Hepatocyte (in vitro differentiated cells): ENCODE data around the gene ANKRD22. TPM values are rescaled to one million over a fixed set of nuclear protein-coding genes. Genes with fewer than 3 reads are reported as not detected.

ENCODE experiments used
- DNase-seq: peaks from one replicate; pipeline ENCODE4 v3.0.0-alpha.2; 2016; ENCODE audit warnings: low spot score
- H2AFZ ChIP-seq: fragments of 200-600 bp; sonication (generic); 2 replicates; pipeline ENCODE4 v1.6.0; 2016; ENCODE audit warnings: antibody characterized with exemption, mild to moderate bottlenecking
- H3K27ac ChIP-seq: fragments of 200-600 bp; sonication (generic); 2 replicates; pipeline ENCODE4 v1.5.1; 2016; ENCODE audit warnings: mild to moderate bottlenecking
- H3K27me3 ChIP-seq: fragments of 200-600 bp; sonication (generic); 2 replicates; pipeline ENCODE4 v1.6.1; 2016
- H3K36me3 ChIP-seq: fragments of 200-600 bp; sonication (generic); replicated peaks from 2 replicates; pipeline ENCODE4 v1.5.1; 2016; ENCODE audit warnings: low read depth; ENCODE audit not compliant: insufficient read depth
- H3K4me1 ChIP-seq: fragments of 200-600 bp; sonication (generic); 2 replicates; pipeline ENCODE4 v1.5.1; 2016; ENCODE audit warnings: mild to moderate bottlenecking, moderate library complexity; ENCODE audit not compliant: insufficient read depth
- H3K4me2 ChIP-seq: fragments of 200-600 bp; sonication (generic); 2 replicates; pipeline ENCODE4 v1.6.0; 2016
- H3K4me3 ChIP-seq: fragments of 200-600 bp; sonication (generic); 2 replicates; pipeline ENCODE4 v1.5.1; 2016; ENCODE audit warnings: mild to moderate bottlenecking
- H3K79me2 ChIP-seq: fragments of 200-600 bp; sonication (generic); 2 replicates; pipeline ENCODE4 v1.6.0; 2017; ENCODE audit warnings: mild to moderate bottlenecking
- H3K9me2 ChIP-seq: fragments of 200-600 bp; sonication (generic); replicated peaks from 2 replicates; pipeline ENCODE4 v1.6.0; 2017; ENCODE audit warnings: mild to moderate bottlenecking; ENCODE audit not compliant: insufficient read depth
- H3K9me3 ChIP-seq: fragments of 200-600 bp; sonication (generic); 2 replicates; pipeline ENCODE4 v1.5.1; 2016; ENCODE audit warnings: low read depth, mild to moderate bottlenecking
- H4K20me1 ChIP-seq: fragments of 200-600 bp; sonication (generic); 2 replicates; pipeline ENCODE4 v1.6.0; 2016; ENCODE audit warnings: mild to moderate bottlenecking; ENCODE audit not compliant: insufficient read depth, poor library complexity, severe bottlenecking
- EZH2 ChIP-seq: fragments of 200-600 bp; sonication (generic); IDR thresholded peaks from 2 replicates; pipeline ENCODE4 v1.6.1; 2016; ENCODE audit warnings: antibody characterized with exemption, mild to moderate bottlenecking, borderline replicate concordance
- EZH2phosphoT487 ChIP-seq: fragments of 200-600 bp; sonication (generic); IDR thresholded peaks from one replicate; pipeline ENCODE4 v1.6.1; 2018; ENCODE audit warnings: antibody characterized with exemption, mild to moderate bottlenecking, low read depth, moderate library complexity; ENCODE audit not compliant: unreplicated experiment, severe bottlenecking
- WGBS: methylation state at CpG from one replicate; pipeline ENCODE4 v1.1.6; 2016; ENCODE audit warnings: low lambda C conversion rate; ENCODE audit errors: missing lambda C conversion rate; 5-methylcytosine and 5-hydroxymethylcytosine counted together
- polyA plus RNA-seq: library from polyadenylated mRNA; unstranded; fragments of >200 nt; fragmentation: Nextera tagmentation; extraction: Ambion mirVana; gene quantifications from 2 replicates; pipeline ENCODE4 v1.2.1, GENCODE V29; 2016
- total RNA-seq: library from RNA; depleted of rRNA; stranded (reverse); fragments of >200 nt; gene quantifications from 2 replicates; pipeline ENCODE4 v1.2.3, GENCODE V29; 2014
- TF ChIP-seq, protein P1 (sequence below): fragments of 200-600 bp; sonication (generic); IDR thresholded peaks from 2 replicates; pipeline ENCODE4 v1.5.1; 2016; ENCODE audit warnings: antibody characterized with exemption, mild to moderate bottlenecking; ENCODE audit not compliant: poor library complexity

The ANKRD22 gene
- total and polyA plus RNA-seq, 2 experiments from 2014 or later, result 2.1 to 2.7 TPM

DNA sequence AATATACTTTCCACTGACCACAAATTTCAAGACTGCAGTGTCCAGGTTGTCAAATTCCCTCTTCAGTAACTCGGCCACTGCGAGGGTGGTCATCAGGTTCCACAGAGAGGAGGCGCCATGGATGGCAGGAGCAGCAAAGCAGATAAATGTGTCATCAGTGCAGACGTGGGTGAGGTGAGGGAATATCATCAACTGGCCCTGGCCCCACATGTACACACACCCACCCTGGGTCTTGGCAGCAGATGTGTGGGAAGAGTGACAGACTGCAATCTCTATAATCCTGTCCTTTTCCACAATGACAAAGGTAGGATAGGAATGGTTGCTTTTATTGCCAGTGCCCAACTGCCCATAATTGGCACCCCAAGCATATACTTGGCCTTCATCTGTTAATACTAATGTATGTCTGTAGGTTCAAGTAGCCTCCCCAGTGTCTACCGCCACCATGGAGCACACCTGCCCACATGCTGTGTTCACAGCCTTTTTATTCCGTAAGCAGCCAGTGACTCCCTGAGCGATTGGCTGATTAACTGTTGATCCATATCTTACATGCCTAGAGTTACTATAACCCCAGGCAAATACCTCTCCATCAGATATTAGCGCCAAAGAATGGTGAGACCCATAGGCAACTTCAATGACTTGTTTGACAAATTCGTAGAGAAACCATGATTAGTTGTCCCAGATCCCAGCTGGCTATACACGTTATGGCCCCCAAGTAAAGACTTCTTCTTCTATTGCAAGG is 65.4 kb downstream of the ANKRD22 start:
- H3K4me2 ChIP-seq, result no peak overlapping the region
- 90% methylated on average over 10 of the region's 10 CpGs for WGBS

DNA sequence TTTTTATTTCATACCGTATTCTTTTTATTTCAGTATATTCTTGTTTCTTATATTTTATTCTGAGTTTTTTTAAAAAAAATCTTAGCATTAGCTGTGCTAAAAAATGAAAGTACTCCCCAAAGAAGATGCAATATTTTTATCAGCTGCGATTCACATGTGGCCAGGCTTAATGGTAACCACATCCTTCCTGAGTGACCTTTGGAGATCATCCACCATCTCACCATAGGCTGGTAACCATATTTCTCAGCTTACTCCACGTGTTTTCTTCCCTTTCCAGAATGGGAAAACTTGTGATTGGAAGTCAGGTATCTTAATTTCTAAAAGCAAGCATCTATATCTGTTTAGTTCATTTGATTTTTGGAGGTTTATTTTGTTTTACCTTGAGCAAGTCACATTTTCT is 67.9 kb downstream of the ANKRD22 start:
- Histone ChIP-seq H3K4me3 (no peak overlapping the region), H3K9me3 (no peaks in the 10 kb centered on the region), H3K27me3 (no peaks in the 10 kb centered on the region), H3K4me2 (no peak overlapping the region), H3K27ac (no peak overlapping the region), H3K9me2 (no peaks in the 10 kb centered on the region), H3K79me2 (no peaks in the 10 kb centered on the region), H4K20me1 (no peaks in the 10 kb centered on the region), H2AFZ (no peak overlapping the region), H3K36me3 (no peaks in the 10 kb centered on the region), H3K4me1 (no peaks in the 10 kb centered on the region)
- no peak for DNase-seq
- WGBS, result 82% methylated on average over 3 of the region's 3 CpGs
- no peak for TF ChIP-seq EZH2
- TF ChIP-seq, protein P1, sequence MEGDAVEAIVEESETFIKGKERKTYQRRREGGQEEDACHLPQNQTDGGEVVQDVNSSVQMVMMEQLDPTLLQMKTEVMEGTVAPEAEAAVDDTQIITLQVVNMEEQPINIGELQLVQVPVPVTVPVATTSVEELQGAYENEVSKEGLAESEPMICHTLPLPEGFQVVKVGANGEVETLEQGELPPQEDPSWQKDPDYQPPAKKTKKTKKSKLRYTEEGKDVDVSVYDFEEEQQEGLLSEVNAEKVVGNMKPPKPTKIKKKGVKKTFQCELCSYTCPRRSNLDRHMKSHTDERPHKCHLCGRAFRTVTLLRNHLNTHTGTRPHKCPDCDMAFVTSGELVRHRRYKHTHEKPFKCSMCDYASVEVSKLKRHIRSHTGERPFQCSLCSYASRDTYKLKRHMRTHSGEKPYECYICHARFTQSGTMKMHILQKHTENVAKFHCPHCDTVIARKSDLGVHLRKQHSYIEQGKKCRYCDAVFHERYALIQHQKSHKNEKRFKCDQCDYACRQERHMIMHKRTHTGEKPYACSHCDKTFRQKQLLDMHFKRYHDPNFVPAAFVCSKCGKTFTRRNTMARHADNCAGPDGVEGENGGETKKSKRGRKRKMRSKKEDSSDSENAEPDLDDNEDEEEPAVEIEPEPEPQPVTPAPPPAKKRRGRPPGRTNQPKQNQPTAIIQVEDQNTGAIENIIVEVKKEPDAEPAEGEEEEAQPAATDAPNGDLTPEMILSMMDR, result no peak
- TF ChIP-seq EZH2phosphoT487, result no peak

More for the DNA sequence above, 65.4 kb downstream of the ANKRD22 start:
- Histone ChIP-seq H2AFZ (no peak overlapping the region), H3K79me2 (no peaks in the 10 kb centered on the region), H3K9me3 (no peaks in the 10 kb centered on the region), H3K9me2 (no peaks in the 10 kb centered on the region), H3K4me3 (no peak overlapping the region), H3K36me3 (no peaks in the 10 kb centered on the region), H4K20me1 (no peaks in the 10 kb centered on the region), H3K4me1 (no peaks in the 10 kb centered on the region), H3K27me3 (no peaks in the 10 kb centered on the region), H3K27ac (no peak overlapping the region)
- TF ChIP-seq, protein P1, result no peak
- no peak for TF ChIP-seq EZH2
- TF ChIP-seq EZH2phosphoT487, result no peak
- no peak for DNase-seq

- Histone ChIP-seq H3K27ac (no peak overlapping the region), H3K36me3 (no peaks in the 10 kb centered on the region), H3K9me2 (no peaks in the 10 kb centered on the region), H4K20me1 (no peaks in the 10 kb centered on the region), H3K9me3 (no peaks in the 10 kb centered on the region), H3K79me2 (no peaks in the 10 kb centered on the region), H3K4me2 (no peak overlapping the region), H3K4me3 (no peak overlapping the region), H3K4me1 (no peaks in the 10 kb centered on the region), H2AFZ (no peak overlapping the region), H3K27me3 (no peaks in the 10 kb centered on the region)
- TF ChIP-seq EZH2, result no peak
- TF ChIP-seq EZH2phosphoT487, result no peak
- TF ChIP-seq, protein P1, result no peak
- no peak for DNase-seq
- WGBS, result 96% methylated on average over 3 of the region's 3 CpGs
These were observed 69.4 kb downstream of the ANKRD22 start for GRCh38 chr10:88782222-88782621.
